Activated naive CD4-positive, alpha-beta T cell treated with anti-CD3 and anti-CD28 coated beads, Interleukin-2, amount 50 U/mL, for 24 hours (primary cell): ENCODE results near the gene RHBDF1.
"Not testable (repeated sequence)": the region's sequence is repeated elsewhere in the genome, so short reads cannot be mapped to it uniquely, and the experiment has no call there.

Experiments used
- H3K27ac Mint-ChIP-seq: one replicate; pipeline ENCODE4 v1.8.0; 2021; ENCODE audit warnings: mild to moderate bottlenecking, mixed read lengths
- H3K27me3 Mint-ChIP-seq: one replicate; pipeline ENCODE4 v1.8.0; 2021; ENCODE audit warnings: mixed read lengths
- H3K36me3 Mint-ChIP-seq: one replicate; pipeline ENCODE4 v1.8.0; 2021; ENCODE audit warnings: mixed read lengths
- H3K4me1 Mint-ChIP-seq: one replicate; pipeline ENCODE4 v1.8.0; 2021; ENCODE audit warnings: mixed read lengths
- H3K4me3 Mint-ChIP-seq: one replicate; pipeline ENCODE4 v1.8.0; 2021; ENCODE audit warnings: mild to moderate bottlenecking, mixed read lengths
- H3K9me3 Mint-ChIP-seq: one replicate; pipeline ENCODE4 v1.8.0; 2021; ENCODE audit warnings: mixed read lengths

Gene RHBDF1

GRCh38 chr16:17062-17765, 55.2 kb downstream of the RHBDF1 start:
- H3K27me3 Mint-ChIP-seq, H3K9me3 Mint-ChIP-seq, H3K36me3 Mint-ChIP-seq, H3K27ac Mint-ChIP-seq, H3K4me3 Mint-ChIP-seq, H3K4me1 Mint-ChIP-seq: not testable (repeated sequence)

- not testable (repeated sequence) for H3K4me3 Mint-ChIP-seq, H3K27me3 Mint-ChIP-seq, H3K27ac Mint-ChIP-seq, H3K36me3 Mint-ChIP-seq, H3K9me3 Mint-ChIP-seq, H3K4me1 Mint-ChIP-seq
Observed at GRCh38 chr16:10772-11171, 61.7 kb downstream of the RHBDF1 start.

DNA sequence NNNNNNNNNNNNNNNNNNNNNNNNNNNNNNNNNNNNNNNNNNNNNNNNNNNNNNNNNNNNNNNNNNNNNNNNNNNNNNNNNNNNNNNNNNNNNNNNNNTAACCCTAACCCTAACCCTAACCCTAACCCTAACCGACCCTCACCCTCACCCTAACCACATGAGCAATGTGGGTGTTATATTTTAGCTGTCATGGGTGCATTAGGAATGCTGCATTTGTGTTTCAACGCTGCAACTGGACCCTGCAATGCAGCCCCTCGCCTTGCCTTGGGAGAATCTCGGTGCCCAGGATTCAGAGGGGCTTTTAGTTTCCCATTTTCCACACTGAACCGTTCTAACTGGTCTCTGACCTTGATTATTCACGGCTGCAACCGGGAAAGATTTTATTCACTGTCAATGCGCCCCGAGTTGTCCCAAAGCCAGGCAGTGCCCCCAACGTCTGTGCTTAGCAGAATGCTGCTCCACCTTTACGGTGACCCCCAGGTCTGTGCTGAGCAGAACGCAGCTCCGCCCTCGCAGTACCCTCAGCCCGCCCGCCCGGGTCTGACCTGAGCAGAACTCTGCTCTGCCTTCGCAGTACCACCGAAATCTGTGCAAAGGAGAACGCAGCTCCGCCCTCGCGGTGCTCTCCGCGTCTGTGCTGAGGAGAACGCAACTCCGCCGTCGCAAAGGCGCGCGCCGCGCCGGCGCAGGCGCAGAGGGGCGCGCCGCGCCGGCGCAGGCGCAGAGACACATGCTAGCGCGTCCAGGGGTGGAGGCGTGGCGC, 62.3 kb downstream of the RHBDF1 start:
- Mint-ChIP-seq H3K27me3 (no peaks in the 10 kb centered on the region), H3K36me3 (no peaks in the 10 kb centered on the region), H3K4me1 (no peaks in the 10 kb centered on the region), H3K9me3 (no peaks in the 10 kb centered on the region), H3K4me3 (peak overlapping the region; percentile 15), H3K27ac (no peak overlapping the region)
